GM21526 (cell line): ENCODE data around the gene ZNF416.

Source experiments
- ATAC-seq: cut with Tn5 transposase; IDR thresholded peaks from one replicate; pipeline ENCODE4 v1.9.1; 2021; ENCODE audit warnings: moderate library complexity; ENCODE audit not compliant: unreplicated experiment, low FRiP score

Gene ZNF416

GRCh38 chr19:57578487-57579205, at the start of gene ZNF416:
TSS of gene ZNF416 (minus strand) at chr19:57578911. CDS start at chr19:57578704, 207 bp downstream.
- ATAC-seq = peak; percentile 88

GRCh38 chr19:57623091-57623490, 44.4 kb upstream of the ZNF416 start:
- ATAC-seq = no peak

- no peak for ATAC-seq
Measured at GRCh38 chr19:57620673-57621348, 42.1 kb upstream of the ZNF416 start.

- ATAC-seq = no peak
Measured at GRCh38 chr19:57615346-57615745, 36.6 kb upstream of the ZNF416 start.

- peak; percentile 94 for ATAC-seq
Measured at GRCh38 chr19:57613941-57614743, 35.4 kb upstream of the ZNF416 start, which contains the start of gene ZNF134. TSS of gene ZNF134 (plus strand) at chr19:57614242. CDS start at chr19:57619469, 5,227 bp downstream.

GRCh38 chr19:57611113-57611512, 32.4 kb upstream of the ZNF416 start:
- ATAC-seq = no peak

- ATAC-seq = no peak
Measured at GRCh38 chr19:57606931-57607330, 28.2 kb upstream of the ZNF416 start.

GRCh38 chr19:57599761-57600383, 21.2 kb upstream of the ZNF416 start, which contains the start of gene ZNF530:
TSS of gene ZNF530 (plus strand) at chr19:57599885. CDS start at chr19:57604346, 4,461 bp downstream.
- peak; percentile 84 for ATAC-seq

GRCh38 chr19:57599377-57599760, 20.7 kb upstream of the ZNF416 start:
- ATAC-seq = peak; percentile 11

- ATAC-seq = no peak
Measured at GRCh38 chr19:57587529-57587928, 8.8 kb upstream of the ZNF416 start.

- peak; percentile 45 for ATAC-seq
Measured at GRCh38 chr19:57583521-57584416, 5.1 kb upstream of the ZNF416 start, which contains the start of gene ZIK1. TSS of gene ZIK1 (plus strand) at chr19:57584145. CDS start at chr19:57584357, 212 bp downstream.

- no peak for ATAC-seq
Measured at GRCh38 chr19:57583104-57583520, 4.4 kb upstream of the ZNF416 start.

GRCh38 chr19:57576661-57577060, 2.0 kb downstream of the ZNF416 start:
- ATAC-seq = no peak

GRCh38 chr19:57572415-57572947, 6.2 kb downstream of the ZNF416 start:
- ATAC-seq = no peak

- ATAC-seq = no peak
Measured at GRCh38 chr19:57570707-57571106, 8.0 kb downstream of the ZNF416 start.

- no peak for ATAC-seq
Measured at GRCh38 chr19:57566396-57567265, 12.1 kb downstream of the ZNF416 start.

GRCh38 chr19:57563547-57563946, 15.2 kb downstream of the ZNF416 start:
- ATAC-seq = no peak

GRCh38 chr19:57560049-57560491, 18.6 kb downstream of the ZNF416 start:
- peak; percentile 22 for ATAC-seq
